ENCODE results near the gene PM20D1. TPM values are rescaled to one million over a fixed set of nuclear protein-coding genes. Genes with fewer than 3 reads are reported as not detected.

The PM20D1 gene
- total RNA-seq, 1 donor from 2014 or later: 0.16 TPM

DNA sequence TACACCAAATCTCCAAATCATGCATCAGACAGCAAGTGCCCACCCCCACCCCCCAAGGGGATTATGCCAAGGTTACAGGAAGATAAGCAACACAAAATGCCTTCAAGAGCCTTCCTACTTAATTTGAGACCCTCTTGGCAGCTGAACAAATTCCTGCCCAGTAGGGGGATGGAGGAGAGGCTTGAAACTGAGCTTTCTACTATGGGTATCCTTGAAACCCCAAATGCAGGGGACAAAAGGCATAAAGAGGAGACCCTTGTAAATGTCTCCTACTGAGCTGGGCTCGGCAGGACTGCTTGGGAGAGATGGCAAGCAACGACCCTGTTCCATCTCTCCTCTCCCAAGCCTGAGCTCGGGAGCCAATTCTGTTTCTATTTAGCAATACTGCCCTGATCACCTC is 40.5 kb downstream of the PM20D1 start:
- no peak for DNase-seq
- H3K36me3 Mint-ChIP-seq (ENCODE audit: low read depth): peaks cover 35% of the 10 kb centered on the region
- intact Hi-C loops (cut with micrococcal nuclease): no loop called here
- peaks cover 62% of the 10 kb centered on the region for H3K4me1 Mint-ChIP-seq
- H3K4me3 Mint-ChIP-seq: peak overlapping the region; percentile 22
- H3K27me3 Mint-ChIP-seq: peaks cover 6% of the 10 kb centered on the region
- no peaks in the 10 kb centered on the region for H3K9me3 Mint-ChIP-seq
- peak overlapping the region; percentile 24 for H3K27ac Mint-ChIP-seq

DNA sequence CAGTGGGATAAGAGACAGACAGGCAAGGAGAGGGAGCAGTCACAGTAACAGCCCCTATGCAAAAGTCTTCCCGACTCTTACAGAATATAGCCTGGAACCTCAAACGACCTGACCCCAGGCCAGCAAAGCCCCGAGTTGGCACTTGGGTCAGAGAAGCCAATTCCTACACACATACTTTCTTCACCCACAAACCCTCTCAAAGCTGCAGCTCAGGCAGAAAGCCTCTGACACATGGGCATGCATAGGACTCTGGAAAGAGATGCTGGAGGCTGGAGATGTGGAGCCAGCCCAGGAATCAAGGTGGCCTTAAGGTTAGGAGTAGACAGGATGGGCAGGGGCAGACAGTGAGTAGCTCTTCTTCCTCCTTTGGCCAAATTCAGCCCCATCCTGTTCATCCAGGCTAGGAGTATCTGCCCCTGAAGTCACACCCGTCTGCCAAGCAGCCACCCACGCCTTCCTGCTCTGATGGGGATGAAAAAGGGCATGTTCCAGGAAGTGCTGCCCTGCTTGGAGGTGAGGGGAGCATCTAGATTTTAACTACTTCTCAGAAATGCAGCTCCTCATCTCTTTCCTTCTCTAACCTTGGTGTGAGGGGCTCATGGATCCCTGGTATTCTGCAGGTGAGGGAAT is 44.7 kb downstream of the PM20D1 start:
- Mint-ChIP-seq H3K27ac (peak overlapping the region; percentile 73), H3K9me3 (no peaks in the 10 kb centered on the region), H3K27me3 (no peaks in the 10 kb centered on the region), H3K4me1 (peaks cover 48% of the 10 kb centered on the region), H3K36me3 (ENCODE audit: low read depth) (peaks cover 25% of the 10 kb centered on the region), H3K4me3 (peak overlapping the region; percentile 68)
- DNase-seq: peak; percentile 77
- intact Hi-C loops (cut with micrococcal nuclease): no loop called here

DNA sequence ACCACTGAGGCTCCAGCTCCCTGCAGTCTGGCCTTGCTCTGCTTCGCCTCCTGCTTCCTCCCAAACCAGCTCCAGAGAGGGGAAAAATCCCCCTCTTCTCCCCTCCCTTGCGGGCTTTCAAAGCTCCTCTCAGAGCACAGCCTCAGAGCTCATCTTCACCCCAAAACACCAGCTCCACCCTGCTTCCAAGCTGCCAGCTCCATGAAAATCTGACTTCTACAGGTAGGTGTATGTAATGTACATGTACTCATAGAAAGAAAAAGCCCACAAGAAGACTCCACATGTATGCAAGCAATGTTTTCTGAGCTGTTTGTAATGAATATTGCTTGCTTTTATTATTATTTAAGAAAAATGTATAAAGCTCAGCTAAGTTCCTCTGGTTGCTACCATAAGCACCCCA is 45.3 kb downstream of the PM20D1 start:
- Mint-ChIP-seq H3K27ac (no peak overlapping the region), H3K4me3 (peak overlapping the region; percentile 68), H3K27me3 (no peaks in the 10 kb centered on the region), H3K4me1 (peaks cover 48% of the 10 kb centered on the region), H3K36me3 (ENCODE audit: low read depth) (peaks cover 24% of the 10 kb centered on the region), H3K9me3 (no peaks in the 10 kb centered on the region)
- intact Hi-C loops (cut with micrococcal nuclease): no loop called here
- DNase-seq: no peak

DNA sequence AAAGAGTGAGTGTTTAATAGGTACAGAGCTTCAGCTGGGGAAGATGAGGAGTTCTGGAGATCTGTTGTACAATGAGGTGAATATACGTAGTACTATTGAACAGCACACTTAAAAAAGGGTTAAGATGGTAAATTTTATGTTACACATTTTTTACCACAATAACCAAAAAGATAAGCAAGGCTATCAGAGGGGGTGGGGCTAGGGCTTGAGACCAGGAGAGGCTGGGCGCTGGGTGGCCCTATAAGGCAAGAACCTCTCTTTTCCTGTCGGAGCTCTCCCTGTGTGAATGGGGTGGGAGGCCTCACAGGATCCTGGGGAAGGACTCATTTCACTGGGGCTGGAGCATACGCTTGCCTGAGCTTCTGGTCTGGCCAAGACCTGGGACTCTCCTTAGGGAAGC is 45.9 kb downstream of the PM20D1 start:
- H3K27me3 Mint-ChIP-seq: no peaks in the 10 kb centered on the region
- DNase-seq: no peak
- no peaks in the 10 kb centered on the region for H3K9me3 Mint-ChIP-seq
- H3K27ac Mint-ChIP-seq: no peak overlapping the region
- peaks cover 23% of the 10 kb centered on the region for H3K36me3 Mint-ChIP-seq (ENCODE audit: low read depth)
- no peak overlapping the region for H3K4me3 Mint-ChIP-seq
- intact Hi-C loops (cut with micrococcal nuclease): no loop called here
- H3K4me1 Mint-ChIP-seq: peaks cover 43% of the 10 kb centered on the region

DNA sequence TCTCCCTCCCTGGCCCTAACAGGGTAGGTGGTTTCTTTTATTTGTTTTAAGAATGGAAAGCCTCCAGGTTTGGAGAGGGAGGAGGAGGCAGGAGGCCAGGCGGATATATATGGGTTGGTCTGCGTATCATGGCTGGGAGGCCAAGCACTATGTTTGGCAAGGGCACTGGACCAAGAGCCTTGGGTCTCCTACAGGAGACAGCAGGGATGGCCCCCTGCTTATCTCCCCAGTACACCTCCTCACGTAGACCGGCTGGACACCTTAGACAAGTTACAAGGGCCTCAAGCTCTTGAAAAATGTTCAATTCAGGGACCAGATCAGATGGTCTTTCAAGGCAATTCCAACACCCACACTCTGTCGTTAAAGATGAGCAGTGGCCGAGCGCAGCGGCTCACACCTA is 47.9 kb downstream of the PM20D1 start:
- Mint-ChIP-seq H3K4me1 (peaks cover 32% of the 10 kb centered on the region), H3K36me3 (ENCODE audit: low read depth) (peaks cover 22% of the 10 kb centered on the region), H3K27ac (no peak overlapping the region), H3K27me3 (no peaks in the 10 kb centered on the region), H3K4me3 (no peak overlapping the region), H3K9me3 (no peaks in the 10 kb centered on the region)
- intact Hi-C loops (cut with micrococcal nuclease): no loop called here
- no peak for DNase-seq

DNA sequence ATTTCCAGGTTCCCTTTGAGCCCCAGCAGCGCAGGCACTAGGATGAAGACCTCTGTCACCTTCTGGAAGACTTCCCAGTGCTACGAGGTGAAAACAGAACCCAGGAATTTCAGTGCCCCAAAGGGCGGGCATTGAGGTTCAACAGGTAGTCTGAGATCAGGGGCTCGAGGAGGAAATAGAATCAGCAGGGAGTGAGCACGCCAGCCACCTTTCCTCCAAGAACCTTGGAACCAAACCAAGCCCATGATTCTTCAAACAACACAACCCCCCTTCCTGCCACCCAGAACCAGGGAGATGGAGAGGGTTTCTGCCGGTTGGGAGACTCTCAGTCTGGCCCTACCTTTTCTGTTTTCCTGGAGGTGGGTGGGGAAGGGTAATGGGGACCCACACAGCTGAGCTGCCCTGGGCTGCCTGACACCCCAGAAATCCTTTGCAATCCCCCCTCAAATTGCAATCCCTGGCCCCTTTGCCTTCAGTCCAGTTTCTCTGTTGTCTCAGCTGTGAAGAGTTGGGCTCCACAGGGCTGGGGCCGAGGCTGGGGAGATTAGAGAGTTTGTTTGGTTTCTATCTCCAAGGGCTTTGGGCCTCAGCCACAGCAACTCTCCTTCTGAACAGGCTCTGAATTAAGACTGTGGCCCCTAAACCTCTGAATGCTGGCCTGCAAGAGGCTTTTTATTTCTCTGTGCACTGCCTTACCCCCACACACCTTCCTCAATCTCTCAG is 48.8 kb downstream of the PM20D1 start:
- Mint-ChIP-seq H3K4me3 (no peak overlapping the region), H3K9me3 (no peaks in the 10 kb centered on the region), H3K27me3 (no peaks in the 10 kb centered on the region), H3K36me3 (ENCODE audit: low read depth) (peaks cover 21% of the 10 kb centered on the region), H3K4me1 (peaks cover 26% of the 10 kb centered on the region), H3K27ac (no peak overlapping the region)
- no peak for DNase-seq
- intact Hi-C loops (cut with micrococcal nuclease): no loop called here

DNA sequence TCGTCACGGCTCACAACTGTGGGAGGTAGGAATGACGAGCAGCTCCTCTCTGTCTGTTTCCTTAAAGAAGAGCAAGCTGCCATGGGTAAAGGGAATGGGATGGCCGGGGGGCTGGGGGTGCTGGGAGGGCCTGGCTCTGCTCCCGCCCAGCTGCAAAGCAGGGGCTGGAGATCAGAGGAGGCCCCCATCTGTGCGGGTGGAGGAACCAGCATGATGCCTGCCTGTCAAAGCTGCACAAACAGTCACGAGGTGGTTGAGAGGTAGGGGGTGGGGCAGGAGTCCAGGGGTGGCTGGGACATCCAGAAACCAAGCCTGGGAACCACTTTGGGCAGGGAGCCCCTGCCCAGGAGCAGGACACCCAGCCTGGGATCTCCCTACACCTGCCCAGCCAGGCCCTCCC is 49.5 kb downstream of the PM20D1 start:
- no peaks in the 10 kb centered on the region for H3K9me3 Mint-ChIP-seq
- intact Hi-C loops (cut with micrococcal nuclease): no loop called here
- no peak overlapping the region for H3K27ac Mint-ChIP-seq
- no peaks in the 10 kb centered on the region for H3K27me3 Mint-ChIP-seq
- H3K4me3 Mint-ChIP-seq: no peak overlapping the region
- H3K36me3 Mint-ChIP-seq (ENCODE audit: low read depth): peaks cover 23% of the 10 kb centered on the region
- no peak for DNase-seq
- peaks cover 19% of the 10 kb centered on the region for H3K4me1 Mint-ChIP-seq

DNA sequence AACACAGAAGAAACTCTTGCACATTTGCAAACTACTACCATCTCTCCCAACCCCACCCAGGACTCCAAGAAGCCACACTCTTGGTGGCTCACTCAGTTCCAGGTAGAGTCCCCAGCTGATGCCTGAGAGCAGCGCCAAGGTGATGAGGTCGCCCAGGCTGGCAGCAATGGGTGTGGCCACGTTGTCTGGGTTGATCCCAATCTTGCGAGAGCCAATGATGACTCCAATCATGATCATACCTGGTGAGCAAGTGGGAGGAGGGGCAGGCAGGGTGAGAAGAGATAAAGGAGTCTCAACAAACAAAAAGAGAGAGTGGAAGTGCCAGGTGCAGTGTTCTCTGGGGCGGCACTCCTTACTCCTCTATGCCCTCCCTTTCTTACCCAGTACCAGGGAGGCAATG is 51.4 kb downstream of the PM20D1 start:
- Mint-ChIP-seq H3K27ac (no peak overlapping the region), H3K4me3 (no peak overlapping the region), H3K27me3 (no peaks in the 10 kb centered on the region), H3K9me3 (no peaks in the 10 kb centered on the region), H3K36me3 (ENCODE audit: low read depth) (peaks cover 25% of the 10 kb centered on the region), H3K4me1 (peaks cover 6% of the 10 kb centered on the region)
- no peak for DNase-seq
- intact Hi-C loops (cut with micrococcal nuclease): loop anchor here (10.0 kb wide), 1 partner anchor 306 kb away; no protein-coding TSS in a partner anchor

DNA sequence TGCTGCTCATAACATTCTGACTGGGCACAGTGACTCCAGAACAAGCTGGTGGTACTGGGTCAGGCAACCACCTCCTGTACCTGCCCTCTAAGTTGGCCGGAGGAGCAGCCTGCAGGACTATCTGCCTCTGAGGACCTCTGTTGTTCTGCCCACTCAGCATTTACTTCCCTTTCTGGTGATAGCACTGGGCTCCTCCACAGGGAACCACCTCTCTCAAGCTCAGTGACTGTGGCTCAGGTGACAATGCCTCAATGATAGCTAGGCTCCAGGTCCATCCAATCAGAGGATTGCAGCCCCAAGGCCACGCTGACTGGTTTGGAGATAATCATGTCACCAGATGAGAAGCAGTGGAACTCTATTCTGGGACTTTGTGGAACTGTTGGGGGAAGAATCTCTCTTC is 52.8 kb downstream of the PM20D1 start:
- Mint-ChIP-seq H3K4me1 (peaks cover 6% of the 10 kb centered on the region), H3K9me3 (no peaks in the 10 kb centered on the region), H3K36me3 (ENCODE audit: low read depth) (peaks cover 29% of the 10 kb centered on the region), H3K27me3 (no peaks in the 10 kb centered on the region), H3K4me3 (no peak overlapping the region), H3K27ac (no peak overlapping the region)
- intact Hi-C loops (cut with micrococcal nuclease): loop anchor here (10.0 kb wide), 1 partner anchor 308 kb away; no protein-coding TSS in a partner anchor
- no peak for DNase-seq

DNA sequence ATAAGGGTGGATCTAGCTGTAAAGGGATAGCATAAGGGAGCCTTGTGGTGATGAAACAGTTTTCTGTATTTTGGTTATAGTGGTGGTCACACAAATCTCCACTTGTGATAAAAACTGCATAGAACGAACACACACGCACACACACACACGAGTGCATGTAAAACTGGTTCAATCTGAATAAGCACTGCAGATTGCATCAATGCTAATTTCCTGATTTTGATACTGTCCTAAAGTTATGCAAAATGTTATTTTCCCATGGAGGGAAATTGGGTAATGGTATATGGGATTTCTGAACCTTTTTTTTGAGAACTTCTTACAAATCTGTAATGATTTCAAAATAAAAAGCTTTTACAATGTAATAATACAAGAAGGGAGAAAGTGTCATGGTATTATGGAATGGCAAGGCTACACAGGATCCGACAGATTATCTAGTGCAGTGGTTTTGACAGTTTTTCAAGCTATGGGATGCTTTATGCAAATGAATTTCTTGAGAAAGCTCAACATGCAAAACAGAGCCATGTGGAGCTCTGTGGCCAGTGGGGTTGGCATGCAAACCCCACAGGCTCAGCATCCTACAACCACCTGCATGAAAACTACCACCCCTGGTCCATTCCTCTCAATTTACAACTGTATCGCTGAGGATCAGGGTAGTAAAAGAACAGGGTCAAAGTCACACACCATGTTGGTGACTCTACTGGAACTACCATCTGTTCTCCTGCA is 55.8 kb downstream of the PM20D1 start:
- intact Hi-C loops (cut with micrococcal nuclease): loop anchor here (10.0 kb wide), 1 partner anchor 311 kb away; no protein-coding TSS in a partner anchor
- H3K36me3 Mint-ChIP-seq (ENCODE audit: low read depth): peaks cover 36% of the 10 kb centered on the region

DNA sequence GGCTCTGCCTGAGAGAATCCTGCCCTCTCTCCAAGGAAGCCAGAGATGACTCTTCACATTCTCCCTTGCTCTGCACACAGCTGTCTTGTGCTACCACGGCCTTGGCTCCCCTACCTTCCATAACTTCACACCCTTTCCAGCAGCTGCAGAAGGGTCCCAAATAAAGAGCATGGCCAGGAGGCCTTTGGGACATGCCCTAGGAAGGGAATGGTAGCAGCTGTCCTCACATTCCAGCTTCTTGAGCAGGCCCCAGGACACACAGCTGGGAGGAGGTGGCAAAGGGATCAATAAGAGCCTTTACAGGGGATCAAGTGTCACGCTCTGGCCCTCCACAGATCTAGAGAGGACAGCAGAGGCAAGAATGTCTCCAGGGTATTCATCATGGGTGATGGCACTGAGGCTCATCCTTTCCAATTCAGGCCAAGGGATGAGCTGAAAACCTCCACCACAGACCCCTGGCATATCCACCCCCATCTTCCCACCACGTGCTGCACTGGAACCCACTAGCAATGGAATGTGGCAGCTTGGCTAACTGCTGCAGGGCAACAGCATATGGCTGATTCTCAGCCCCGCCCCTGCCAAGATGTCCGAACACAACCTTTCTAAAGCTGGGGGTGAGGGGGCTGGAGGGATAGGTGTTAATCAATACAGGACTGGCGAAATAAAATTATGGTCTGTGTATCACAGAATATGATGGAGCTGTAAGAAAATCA is 56.8 kb downstream of the PM20D1 start:
- H3K36me3 Mint-ChIP-seq (ENCODE audit: low read depth): peaks cover 29% of the 10 kb centered on the region
- intact Hi-C loops (cut with micrococcal nuclease): loop anchor here (10.0 kb wide), 1 partner anchor 312 kb away; no protein-coding TSS in a partner anchor
- H3K27ac Mint-ChIP-seq: no peak overlapping the region

More for the DNA sequence above, 55.8 kb downstream of the PM20D1 start:
- Mint-ChIP-seq H3K27me3 (no peaks in the 10 kb centered on the region), H3K4me3 (no peak overlapping the region), H3K27ac (no peak overlapping the region), H3K4me1 (peaks cover 3% of the 10 kb centered on the region), H3K9me3 (no peaks in the 10 kb centered on the region)
- DNase-seq: no peak

DNA sequence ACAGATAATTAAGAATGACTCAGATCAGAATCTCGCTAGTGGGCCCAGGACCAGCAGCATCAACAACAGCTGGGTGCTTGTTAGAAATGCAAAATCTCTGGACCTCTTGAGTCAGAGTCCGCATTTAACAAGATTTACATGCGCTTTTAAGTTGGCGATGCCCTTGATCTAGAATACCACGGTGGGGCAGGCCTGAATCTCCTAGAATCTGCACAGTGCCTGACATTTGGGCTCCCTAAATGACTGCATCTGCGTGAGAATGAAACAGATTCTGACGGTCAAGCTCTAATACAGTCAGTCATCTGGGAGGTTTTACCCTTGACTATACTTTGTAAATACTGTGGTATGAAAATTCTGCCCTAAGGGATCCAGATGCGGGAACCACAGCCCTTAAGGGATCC is 57.5 kb downstream of the PM20D1 start:
- Mint-ChIP-seq H3K4me1 (peaks cover 3% of the 10 kb centered on the region), H3K4me3 (no peak overlapping the region), H3K27me3 (no peaks in the 10 kb centered on the region), H3K27ac (no peak overlapping the region), H3K9me3 (no peaks in the 10 kb centered on the region), H3K36me3 (ENCODE audit: low read depth) (peaks cover 26% of the 10 kb centered on the region)
- DNase-seq: no peak
- intact Hi-C loops (cut with micrococcal nuclease): loop anchor here (10.0 kb wide), 1 partner anchor 312 kb away; no protein-coding TSS in a partner anchor

More for the DNA sequence above, 56.8 kb downstream of the PM20D1 start:
- Mint-ChIP-seq H3K27me3 (no peaks in the 10 kb centered on the region), H3K4me3 (no peak overlapping the region), H3K9me3 (no peaks in the 10 kb centered on the region), H3K4me1 (peaks cover 3% of the 10 kb centered on the region)
- no peak for DNase-seq

DNA sequence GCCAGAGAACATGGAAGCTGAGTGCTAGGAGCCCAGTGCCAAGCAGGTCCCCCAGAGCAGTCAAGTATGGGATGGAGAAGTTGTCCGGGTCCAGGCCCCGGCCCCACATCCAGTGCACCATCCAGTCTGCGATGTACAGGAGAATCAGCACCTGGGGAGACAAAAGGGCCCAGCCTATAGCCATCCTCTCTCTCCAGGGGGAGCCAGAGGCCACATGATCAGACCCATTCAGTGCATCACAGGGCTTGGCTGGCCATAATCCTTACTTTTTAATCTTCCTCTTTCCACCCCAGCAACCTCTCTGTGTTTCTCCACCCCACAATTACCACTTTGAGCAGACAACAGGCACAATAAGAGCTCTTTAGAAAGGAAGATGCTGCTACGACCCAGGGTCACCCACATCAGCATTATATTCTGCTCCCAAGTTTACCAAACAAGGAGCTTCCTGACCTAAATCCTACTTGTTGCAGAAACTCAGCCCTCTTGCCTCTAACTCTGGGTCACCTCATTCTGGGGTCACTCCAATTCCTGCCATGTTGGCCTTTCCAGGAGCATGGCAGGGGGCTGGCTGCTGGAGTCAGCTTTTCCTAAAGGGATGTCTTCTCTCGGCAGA is 58.3 kb downstream of the PM20D1 start:
- H3K9me3 Mint-ChIP-seq: no peaks in the 10 kb centered on the region
- no peak overlapping the region for H3K4me3 Mint-ChIP-seq
- H3K27ac Mint-ChIP-seq: no peak overlapping the region
- no peaks in the 10 kb centered on the region for H3K27me3 Mint-ChIP-seq
- H3K36me3 Mint-ChIP-seq (ENCODE audit: low read depth): peaks cover 24% of the 10 kb centered on the region
- H3K4me1 Mint-ChIP-seq: peaks cover 3% of the 10 kb centered on the region
- DNase-seq: peak; percentile 89
- intact Hi-C loops (cut with micrococcal nuclease): loop anchor here (1.0 to 10.0 kb wide), 3 partner anchors 128 to 313 kb away; no protein-coding TSS in a partner anchor

Data from activated CD4-positive, alpha-beta T cell treated with anti-CD3 and anti-CD28 coated beads, Interleukin-2, amount 10 ng/mL, durations not matched to agents 24 days and 14 days (primary cell).